HG03558 (cell line): Measurements from ENCODE around the gene JMJD7.

Experiments
- ATAC-seq: cut with Tn5 transposase; IDR thresholded peaks from one replicate; pipeline ENCODE4 v1.9.1; 2021; ENCODE audit warnings: moderate number of reproducible peaks; ENCODE audit not compliant: unreplicated experiment; ENCODE audit errors: extremely low read depth

Gene JMJD7

DNA sequence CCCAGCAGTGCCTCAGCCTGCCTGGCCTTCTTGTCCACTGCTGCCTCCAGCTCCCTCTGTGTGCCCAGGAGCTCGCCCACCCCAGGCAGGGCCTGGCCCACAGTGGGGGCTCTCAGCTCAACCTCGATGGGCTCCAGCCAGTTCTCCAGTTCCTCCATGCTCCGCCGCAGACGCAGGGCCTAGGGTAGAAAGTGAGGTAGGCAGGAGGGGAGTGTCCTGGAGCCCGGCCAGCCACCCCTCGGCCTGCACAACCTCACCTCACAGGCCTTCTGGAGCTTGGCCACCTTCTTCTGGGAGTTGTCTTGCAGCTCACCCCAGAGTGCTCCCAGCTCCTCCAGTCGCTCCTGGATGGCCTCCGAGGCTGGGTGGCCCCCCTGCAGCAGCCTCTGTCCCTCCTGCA lies 29.4 kb downstream of the JMJD7 start:
- no peak for ATAC-seq

DNA sequence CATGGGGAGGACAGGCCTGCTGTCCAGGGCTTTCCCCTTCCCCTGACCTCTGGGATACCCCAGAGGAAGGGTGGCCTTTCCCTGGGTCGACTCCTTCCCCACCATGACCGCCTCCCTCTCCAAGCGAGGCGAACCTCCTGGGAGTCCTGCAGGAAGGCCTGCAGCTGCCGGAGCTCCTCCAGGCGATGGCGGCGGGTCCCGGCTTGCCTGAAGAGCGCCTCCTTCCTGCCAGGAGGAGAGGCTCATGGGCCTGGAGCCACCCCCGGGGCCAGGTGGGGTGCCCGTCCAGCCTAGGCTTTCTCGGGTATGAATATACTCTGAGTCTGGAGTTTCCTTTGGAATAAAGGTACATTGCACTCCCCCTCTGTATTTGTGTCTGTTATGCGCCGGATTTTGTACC lies 30.9 kb downstream of the JMJD7 start:
- ATAC-seq: no peak

DNA sequence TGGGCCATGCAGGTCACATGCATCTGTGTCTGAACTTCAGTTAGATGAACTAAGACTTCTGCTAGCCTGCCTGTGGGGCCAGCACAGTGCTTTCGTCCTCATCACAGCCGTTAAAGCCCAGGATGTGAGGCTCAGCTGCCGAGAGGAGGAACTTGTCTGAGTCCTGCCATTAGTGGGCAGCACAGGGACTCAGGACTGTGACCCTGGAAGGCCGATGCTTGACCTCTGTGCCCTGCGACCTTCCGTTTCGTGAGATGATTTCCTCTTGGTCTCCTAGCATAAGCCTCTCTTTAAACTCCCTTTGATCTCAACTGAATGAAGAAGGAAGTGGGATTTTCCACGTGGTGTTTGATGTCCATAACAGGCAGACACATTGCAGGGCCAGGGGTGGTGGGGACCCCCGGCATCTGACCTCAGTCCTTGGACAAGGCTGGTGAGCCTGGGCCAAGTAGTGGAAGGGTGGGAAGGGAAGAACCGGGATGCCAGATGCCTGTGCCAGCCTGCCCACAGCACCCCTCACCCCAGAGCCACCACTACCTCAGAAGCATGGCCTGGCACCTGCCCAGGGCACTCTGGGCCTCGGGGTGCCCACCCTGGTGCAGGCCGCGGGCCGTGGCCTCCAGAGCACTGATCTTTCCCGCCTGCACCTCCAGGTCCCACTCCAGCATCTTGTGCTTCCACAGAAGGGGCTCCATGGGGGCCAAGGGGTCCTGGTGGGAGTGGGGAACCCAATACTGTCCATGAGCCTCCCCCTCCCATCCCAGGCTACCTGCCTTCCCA lies 32.3 kb downstream of the JMJD7 start:
- no peak for ATAC-seq

DNA sequence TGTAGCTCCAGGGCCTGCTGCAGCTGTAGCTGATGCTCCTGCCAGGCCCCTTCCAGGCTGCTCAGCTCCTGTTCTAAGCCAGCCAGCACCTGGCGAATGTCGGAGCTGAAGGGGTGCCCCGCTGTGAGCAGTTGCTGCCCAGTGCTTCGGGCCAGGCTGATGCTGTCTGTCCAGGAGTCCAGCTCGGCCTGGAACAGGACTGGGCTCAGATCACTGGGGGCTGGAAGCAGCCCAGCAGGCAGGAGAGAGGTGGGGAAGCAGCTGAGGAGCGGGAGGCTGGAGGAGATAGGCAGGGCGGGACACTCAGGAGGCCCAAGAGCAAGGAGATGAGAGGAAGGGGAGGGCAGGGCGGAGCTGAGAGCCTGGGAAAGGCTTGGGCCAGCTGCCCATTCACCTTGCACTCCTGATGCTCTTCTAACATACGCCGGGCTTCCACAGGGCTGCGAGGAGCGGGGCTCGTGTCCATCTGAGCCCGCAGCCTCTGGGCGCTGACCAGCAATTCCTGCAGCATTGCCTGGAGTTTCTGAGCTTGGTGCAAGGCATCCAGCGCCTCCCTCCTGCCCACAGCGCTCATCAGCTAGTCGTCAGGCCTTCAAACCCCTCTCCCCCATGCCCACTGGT lies 34.0 kb downstream of the JMJD7 start:
- no peak for ATAC-seq

DNA sequence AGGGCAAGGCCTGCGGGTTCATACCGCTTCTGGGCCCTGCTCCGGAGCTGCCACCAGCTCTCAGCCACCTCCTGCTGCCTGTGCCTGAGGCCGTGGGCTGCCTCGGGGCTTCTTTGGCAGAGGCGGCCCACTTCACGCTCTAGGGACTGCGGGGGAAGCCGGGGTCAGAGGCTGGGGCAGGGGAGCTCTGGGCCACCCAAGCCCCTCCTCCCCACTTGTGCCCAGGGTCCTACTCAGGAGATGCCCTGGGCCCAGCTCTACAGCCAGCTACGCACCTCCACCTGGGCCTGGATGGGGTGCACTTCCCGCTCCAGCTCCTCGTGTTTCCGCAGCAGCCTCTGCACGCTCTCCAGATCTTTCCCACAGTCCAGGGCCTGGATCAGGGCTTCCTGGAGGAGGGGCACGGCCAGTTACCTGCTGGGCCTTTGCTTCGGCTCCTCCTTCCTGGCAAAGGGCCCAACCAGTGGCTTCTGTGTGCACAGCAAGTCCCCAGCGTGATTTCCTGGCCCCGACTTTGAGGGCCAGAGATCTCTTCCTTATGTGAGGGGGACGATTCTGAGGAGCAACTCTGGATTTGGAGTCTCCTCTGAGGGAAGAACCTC lies 34.7 kb downstream of the JMJD7 start:
- no peak for ATAC-seq

DNA sequence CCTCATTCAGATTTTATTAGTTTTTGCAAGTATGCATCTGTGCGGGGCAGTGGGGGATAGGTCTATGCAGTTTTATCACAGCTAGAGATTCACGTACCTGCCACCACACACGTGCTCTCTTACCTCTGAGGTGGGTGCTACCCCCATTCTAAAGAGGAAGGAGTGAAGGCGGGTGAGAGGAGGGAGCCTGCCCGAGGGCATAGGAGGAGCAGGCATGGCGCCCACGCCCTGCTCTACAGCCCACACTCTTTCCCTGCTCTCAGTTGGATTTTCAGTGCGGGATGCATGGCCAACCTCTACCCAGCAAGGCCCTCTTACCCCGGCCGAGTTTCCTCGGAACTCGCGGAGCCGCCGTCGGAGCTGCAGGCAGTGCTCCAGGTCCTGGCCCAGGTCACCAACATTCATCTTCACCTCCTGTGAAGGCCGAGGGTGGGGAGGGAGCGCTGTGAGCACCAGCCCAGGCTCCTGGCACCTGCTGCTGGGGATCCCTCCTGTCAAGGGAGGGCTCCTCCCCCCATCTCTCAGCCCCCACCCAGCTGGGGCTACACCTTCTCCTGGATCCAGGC lies 37.7 kb downstream of the JMJD7 start:
- no peak for ATAC-seq

DNA sequence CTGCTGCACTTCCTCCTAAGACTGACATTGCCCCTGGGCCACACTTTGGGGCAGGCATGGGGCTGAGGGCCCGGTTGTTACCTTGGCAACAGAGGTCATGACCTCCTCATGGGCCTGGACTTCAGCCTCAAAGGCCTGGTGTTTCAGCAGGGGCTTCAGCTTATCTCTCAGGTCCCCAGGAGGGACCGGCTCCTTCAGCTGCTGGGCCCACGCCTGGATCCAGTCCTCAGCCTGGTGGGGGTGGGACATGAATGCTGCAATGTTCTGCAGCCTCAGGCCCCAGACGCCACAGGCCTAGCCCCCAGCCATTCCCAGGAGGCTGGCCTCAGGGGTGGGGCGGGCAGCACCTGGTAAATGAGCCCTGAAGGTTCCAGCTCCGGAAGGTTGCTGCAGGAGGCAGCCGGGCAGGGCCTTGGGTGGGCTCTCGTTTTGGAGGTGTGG lies 38.4 kb downstream of the JMJD7 start:
- ATAC-seq: no peak

DNA sequence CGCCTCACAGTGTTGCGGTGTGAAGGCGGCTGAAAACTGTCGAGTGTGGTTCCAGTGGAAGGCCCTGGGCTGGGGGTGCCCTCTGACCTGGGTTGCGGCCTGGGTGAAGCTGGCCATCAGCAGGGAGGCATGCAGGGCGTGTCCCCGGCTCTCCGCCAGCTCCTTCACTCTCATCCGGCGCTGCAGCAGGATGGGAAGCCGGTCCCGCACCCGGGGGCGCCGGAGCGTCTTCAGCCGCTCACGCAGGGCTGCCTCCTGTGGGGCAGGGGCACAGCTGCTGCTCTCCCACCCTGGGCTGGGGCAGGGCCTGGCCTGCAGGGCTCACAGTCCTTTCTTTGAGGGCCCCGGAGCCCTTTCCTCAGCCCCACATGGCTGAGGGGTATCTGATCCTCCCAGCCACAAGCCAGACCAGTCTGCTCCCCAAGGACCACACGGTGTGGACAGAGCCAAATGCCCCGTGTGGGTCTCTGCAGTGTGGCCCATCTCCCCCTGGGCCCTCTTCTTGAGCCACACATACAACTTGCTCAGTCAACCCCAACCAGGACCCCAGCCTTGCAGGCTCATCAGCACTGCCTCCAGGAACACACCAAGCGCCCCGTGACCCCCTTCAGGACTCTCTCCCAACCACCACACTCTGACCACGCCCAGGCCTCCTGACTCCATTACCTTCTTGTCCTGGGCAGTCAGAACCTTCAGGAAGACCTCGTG lies 39.1 kb downstream of the JMJD7 start:
- ATAC-seq: no peak

DNA sequence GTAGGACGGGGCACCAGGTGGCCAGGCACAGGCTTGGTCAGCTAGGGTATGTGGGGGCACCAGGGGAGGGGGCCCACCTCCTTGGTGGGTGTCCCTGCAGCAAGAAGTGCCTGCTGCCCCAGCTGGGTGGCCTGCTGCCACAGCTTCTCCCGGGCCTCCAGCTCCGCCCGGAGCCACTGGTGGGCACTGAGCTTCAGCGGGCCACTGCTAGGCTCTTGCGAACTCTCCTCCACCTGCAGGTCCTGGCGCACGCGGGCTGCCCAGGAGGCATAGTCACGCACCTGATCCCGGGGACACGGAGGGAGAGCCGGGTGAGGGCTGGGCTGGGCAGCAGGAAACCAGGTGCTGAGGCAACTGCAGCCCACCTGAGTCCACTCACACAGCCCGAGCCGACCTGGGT lies 40.4 kb downstream of the JMJD7 start:
- ATAC-seq: no peak

DNA sequence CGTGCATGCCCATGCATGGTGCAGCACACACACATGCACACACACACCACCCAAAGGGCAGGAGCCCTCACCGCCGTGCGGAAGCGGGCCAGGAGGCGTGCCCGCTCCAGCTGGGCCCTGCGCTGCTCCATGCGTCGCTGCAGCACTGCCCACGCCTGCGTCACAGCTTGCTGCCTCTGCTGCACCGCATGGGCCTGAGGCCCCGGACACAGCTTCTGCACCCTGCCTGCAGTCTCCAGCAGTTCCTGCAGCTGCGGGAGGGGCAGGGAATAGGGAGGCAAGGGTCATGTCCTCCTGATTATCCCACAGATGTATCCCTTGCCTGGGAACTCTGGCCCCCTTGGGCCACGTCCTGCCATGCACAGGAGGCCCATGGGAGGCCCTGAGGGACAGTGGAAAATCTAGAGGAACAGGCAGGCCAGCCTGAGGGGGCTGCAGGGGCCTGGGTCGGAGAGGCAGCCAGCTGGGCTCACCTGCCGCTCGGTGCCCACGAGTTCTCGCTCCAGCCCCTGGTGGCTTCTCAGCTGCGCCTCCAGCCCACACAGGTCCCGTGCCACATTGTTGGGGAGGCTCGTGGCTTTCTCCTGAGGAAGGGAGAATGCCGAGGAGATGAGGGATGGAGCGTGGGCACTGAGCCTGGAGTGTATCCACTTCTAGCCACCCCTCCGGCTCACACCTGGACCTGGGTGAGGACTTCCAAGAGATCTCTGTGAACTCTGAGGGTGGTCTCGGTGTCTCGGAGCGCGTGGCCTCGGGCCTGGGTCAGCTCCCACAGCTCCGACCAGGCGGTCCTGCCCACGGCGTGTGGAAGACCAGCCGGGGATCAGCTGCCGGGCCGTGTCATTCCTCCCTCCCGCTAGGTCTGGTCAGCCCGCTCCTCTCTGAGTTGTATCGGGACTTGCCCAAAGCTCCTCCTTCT lies 42.1 kb downstream of the JMJD7 start:
- no peak for ATAC-seq

DNA sequence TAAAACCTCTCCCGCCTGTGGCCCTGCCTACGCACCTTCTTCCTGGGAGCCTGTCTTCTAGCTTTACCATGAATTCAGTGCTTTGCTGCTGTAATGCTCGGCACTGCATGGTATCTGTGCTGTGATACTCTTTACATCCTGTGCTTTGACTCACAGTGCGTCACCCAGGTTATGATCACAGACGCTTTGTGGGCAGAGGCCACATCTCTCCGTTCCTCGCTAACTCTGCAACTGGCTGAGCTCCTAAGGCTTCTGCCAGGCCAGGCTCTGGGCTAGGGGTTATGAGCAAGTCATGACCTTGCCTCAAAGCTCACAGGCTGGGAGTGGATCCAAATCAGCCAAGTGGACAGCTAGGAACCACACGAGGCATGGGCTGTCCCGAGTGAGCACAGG lies 42.8 kb downstream of the JMJD7 start:
- ATAC-seq: no peak

DNA sequence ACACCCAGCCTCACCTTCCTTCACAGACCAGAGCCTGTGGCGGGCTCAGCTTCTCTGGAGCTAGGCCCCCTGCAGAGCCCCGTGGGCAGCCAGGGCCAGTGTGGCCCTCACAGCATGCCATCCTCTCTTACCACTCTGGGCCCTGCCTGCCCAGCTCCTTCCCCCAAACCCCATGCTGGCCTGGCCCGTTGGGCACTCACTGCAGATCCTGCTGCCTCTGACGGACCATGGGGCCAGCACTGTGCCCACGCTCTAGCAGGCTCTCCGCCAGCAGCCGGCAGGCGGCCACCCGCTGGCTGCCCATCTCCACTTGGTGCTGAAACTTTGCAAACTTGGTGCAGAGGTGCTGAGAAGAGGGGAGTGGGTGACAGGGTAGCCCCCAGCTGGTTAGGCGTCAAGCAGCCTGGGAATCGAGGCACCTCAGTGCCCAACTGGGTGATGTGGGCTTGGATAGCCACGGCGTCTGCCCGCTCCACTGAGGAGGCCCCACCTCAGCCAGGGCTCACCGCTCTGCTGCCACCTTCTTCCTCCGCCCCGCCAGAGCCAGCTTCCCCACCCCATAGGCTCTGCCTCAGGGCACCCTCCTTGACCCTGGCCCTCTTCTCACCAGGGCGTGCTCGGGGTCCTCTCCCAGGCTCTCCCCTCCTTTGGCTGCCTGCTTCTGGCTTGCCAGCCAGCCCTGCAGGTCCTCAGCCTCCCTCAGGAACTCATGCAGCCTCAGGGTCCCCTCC lies 43.4 kb downstream of the JMJD7 start:
- no peak for ATAC-seq

DNA sequence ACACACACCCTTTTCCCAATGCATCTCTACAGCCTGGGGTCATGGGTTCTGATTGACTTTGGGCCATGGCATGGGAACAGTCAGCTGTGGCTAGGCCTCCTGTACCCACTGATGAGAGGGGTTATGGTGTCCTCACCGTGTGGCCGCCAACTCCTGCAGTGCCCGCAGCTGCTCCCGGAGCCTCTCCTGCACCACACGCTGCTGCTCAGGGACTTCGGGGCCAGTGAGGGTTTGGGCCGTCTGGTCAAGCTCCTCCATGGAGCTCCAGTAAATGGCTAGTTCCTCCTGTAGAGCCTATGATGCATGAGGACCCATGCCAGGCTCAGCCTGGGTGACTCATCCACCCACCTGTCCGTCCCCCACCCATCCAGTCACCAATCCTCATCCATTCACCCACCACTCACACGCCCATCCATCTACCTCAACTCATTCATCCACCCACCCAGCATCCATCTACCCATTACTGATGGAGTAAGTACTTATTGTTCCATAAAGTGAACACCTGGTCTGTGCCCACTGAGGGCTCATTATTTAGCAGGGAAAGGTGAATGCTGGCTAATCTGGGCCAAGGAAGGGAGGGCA lies 44.4 kb downstream of the JMJD7 start:
- no peak for ATAC-seq

DNA sequence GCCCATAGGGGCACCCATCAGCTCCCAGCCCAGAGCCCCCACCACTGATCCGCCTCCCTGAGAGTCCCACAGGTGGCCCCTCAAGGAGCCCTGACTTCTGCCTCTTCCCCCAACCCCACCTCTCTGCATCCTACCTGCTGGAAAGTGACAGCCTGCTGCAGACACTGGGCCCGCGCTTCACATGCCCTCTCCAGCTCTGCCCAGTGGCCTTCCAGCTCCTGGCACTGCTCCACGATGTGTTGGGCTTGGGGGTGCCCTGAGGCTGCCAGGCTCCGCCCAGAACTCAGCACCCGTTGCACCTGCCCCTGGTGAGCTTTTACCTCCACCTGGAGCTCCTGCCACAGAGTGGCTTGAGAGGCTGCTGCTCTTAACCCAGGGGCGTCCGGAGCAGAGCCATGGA lies 45.8 kb downstream of the JMJD7 start:
- no peak for ATAC-seq

DNA sequence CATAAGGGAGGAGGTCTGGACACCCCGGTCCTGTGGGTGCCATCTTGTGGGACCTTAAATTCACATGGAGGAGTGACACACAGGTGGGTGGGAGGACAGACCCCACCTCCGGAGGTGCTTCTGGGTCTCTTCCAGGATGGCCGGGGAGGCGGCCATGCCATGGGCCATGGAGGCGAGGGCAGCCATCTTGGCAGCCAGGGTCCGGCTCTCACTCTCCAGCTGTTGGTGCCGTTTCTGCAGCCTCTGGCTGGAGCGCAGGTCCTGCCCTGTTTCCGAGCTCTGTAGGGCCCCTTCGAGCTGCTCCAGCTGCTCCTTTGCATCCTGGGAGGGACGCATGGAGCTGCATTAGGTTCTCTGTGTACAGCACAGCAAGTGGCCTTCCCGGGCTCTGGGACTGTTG lies 46.8 kb downstream of the JMJD7 start:
- ATAC-seq: no peak

DNA sequence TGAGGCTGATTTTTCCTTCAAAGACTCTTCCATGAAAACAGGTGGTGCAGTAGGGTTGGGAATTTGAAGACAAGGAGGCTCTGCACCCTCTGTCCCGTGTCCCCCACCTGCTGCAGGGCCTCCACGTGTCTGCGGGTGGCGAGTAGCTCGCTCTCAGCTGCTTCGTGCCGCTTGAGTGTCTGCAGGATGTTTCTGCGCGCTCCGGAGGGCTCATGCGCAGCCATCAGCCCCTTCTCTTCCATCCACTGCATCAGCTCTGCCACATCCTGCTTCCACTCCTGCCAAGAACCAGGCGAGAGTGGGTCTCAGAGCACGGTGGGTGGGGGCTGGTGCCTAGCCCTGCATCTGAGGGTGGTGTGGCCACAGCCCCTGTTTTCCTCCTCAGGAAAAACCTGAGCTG lies 48.1 kb downstream of the JMJD7 start:
- ATAC-seq: no peak

DNA sequence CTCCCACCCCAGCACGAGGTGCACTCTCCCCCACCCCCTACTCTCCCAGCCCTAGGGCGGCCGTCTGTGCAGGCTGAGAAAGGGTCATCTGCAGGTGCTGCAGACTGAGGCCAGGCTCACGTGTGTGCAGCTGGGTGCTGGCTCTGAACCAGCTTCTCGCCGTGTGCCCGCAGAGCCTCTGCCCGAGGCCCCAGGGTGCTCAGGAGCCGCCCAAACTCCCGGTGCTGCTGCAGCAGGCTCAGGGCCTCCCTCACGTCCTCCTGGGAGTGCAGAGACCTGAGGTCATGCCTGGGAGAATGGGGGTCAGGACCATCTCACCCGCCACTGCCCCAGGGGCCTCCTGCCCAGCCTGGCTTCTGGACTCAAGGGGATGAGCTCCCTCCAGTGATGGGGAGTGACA lies 48.8 kb downstream of the JMJD7 start:
- no peak for ATAC-seq

DNA sequence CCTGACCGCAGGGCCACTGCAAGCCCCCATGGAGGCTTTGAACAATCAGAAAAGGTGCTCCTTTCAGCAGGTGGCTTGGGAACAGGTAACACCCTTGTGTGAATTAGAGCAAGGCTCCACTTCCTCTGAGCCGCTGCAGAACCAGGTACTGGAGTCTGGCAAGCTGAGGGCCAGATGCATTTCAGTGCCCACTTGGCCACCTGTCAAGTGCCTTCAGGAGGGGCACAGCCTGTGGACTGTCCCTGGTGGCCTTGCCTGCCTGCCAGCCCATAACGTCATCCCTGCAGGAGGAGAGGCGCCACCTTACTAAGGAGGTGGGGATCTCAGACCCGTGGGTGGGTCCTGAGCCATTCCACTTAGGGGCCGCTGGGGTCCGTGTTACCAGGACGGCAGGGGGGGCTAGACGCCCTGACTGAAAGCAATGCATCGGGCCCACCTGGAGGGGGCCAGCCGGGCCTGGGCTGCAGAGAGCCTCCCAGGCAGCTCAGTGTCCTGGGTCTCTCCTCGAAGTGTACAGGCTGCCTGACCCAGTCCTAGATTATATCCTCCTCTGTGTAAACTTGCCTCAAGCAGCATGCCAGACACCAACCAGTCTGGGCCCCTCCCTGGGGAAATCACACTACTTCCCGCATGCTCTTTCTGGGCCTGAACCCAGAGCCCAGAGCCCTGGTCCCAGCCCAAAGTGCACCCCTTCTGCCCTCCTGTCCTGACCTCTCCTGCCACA lies 49.9 kb downstream of the JMJD7 start:
- ATAC-seq: no peak
